D721Med (cell line): ENCODE measurements around the gene ROBO1.

Experiments
- DNase-seq: peaks from one replicate; pipeline ENCODE4 v3.0.0; 2011; ENCODE audit warnings: low spot score; ENCODE audit not compliant: insufficient read length
- FAIRE-seq: peaks from 2 replicates; lab custom pipeline; 2011; peaks lifted over from hg19 to GRCh38; lab: Jason Lieb, UNC
- CTCF ChIP-seq: IDR thresholded peaks from 2 replicates; pipeline ENCODE4 v1.5.1; 2012; ENCODE audit warnings: mild to moderate bottlenecking, control low read depth; ENCODE audit not compliant: insufficient read depth; ENCODE audit errors: missing control alignments

The ROBO1 gene

GRCh38 chr3:79249701-79250100, 518.1 kb downstream of the ROBO1 start:
- DNase-seq (no peak), FAIRE-seq (no peak)
- no peak for TF ChIP-seq CTCF

GRCh38 chr3:79247725-79248043, 520.1 kb downstream of the ROBO1 start:
- FAIRE-seq (no peak), DNase-seq (no peak)
- no peak for TF ChIP-seq CTCF

- FAIRE-seq = no peak
- DNase-seq = no peak
- no peak for TF ChIP-seq CTCF
Measured at GRCh38 chr3:79246875-79247724, 520.7 kb downstream of the ROBO1 start.

GRCh38 chr3:79245284-79246138, 522.3 kb downstream of the ROBO1 start:
- TF ChIP-seq CTCF = no peak
- DNase-seq = no peak
- no peak for FAIRE-seq

- no peak for DNase-seq
- no peak for TF ChIP-seq CTCF
- no peak for FAIRE-seq
Measured at GRCh38 chr3:79236496-79236895, 531.3 kb downstream of the ROBO1 start.

DNA sequence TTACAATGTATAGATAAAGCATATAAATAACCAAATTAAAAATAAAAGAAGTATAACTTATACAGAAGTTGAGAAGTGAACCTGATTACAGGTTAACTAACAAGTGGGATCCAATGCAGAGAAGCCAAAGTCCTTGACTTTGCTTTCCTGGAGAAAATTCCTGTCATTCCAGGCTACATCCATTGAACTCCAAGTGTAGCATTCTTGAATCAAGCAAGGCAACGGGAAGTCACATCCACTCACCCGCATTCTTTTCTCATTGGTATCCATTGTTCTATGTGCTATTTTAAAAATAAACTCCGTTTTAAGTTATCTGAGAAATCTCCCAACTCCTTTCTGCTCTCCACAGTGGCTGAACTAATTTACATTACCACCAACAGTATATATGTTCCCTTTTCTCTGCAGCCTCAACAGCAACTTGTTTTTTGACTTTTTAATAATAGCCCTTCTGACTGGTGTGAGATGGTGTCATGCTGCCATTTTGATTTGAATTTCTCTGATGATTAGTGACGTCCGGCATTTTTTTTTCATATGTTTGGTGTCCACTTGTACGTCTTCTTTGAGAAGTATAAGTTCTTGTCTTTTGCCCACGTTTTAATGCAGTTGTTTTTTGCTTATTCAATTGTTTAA, 534.3 kb downstream of the ROBO1 start:
- FAIRE-seq (no peak), DNase-seq (no peak)
- no peak for TF ChIP-seq CTCF
